Measurements from ENCODE around the gene ARPC3.

DNA sequence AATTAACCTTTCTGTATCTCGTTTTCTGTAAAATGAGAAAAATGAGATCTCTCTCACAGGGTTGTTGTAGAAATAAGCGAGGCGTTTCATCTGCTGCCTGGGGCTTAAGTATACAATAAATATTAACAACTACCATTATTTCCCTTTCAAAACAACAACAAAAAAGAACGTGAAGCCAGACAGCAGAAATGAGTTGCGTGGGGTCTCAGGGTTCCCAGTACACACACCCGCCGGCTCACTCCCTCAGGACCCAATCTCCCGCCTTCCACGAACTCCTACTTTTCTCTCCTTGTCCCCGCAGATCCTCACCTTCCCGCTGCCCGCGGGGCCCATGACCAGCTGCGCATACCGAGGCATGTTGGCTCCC lies 17.7 kb upstream of the ARPC3 start:
- TF ChIP-seq, protein P1, sequence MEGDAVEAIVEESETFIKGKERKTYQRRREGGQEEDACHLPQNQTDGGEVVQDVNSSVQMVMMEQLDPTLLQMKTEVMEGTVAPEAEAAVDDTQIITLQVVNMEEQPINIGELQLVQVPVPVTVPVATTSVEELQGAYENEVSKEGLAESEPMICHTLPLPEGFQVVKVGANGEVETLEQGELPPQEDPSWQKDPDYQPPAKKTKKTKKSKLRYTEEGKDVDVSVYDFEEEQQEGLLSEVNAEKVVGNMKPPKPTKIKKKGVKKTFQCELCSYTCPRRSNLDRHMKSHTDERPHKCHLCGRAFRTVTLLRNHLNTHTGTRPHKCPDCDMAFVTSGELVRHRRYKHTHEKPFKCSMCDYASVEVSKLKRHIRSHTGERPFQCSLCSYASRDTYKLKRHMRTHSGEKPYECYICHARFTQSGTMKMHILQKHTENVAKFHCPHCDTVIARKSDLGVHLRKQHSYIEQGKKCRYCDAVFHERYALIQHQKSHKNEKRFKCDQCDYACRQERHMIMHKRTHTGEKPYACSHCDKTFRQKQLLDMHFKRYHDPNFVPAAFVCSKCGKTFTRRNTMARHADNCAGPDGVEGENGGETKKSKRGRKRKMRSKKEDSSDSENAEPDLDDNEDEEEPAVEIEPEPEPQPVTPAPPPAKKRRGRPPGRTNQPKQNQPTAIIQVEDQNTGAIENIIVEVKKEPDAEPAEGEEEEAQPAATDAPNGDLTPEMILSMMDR (IDR thresholded peaks at IDR 0.05; ENCODE audit: poor library complexity): no peak
- no peak for TF ChIP-seq EZH2 (IDR thresholded peaks at IDR 0.05; ENCODE audit: borderline replicate concordance)
